Measurements from ENCODE around the gene FEM1A. TPM values are rescaled to one million over a fixed set of nuclear protein-coding genes. Genes with fewer than 3 reads are reported as not detected.

Gene FEM1A
- total and polyA plus RNA-seq, 2 donors (not counting 3 experiments of a cell fraction or from before 2014, with no cell fraction given), result 5.1 to 11.4 TPM

DNA sequence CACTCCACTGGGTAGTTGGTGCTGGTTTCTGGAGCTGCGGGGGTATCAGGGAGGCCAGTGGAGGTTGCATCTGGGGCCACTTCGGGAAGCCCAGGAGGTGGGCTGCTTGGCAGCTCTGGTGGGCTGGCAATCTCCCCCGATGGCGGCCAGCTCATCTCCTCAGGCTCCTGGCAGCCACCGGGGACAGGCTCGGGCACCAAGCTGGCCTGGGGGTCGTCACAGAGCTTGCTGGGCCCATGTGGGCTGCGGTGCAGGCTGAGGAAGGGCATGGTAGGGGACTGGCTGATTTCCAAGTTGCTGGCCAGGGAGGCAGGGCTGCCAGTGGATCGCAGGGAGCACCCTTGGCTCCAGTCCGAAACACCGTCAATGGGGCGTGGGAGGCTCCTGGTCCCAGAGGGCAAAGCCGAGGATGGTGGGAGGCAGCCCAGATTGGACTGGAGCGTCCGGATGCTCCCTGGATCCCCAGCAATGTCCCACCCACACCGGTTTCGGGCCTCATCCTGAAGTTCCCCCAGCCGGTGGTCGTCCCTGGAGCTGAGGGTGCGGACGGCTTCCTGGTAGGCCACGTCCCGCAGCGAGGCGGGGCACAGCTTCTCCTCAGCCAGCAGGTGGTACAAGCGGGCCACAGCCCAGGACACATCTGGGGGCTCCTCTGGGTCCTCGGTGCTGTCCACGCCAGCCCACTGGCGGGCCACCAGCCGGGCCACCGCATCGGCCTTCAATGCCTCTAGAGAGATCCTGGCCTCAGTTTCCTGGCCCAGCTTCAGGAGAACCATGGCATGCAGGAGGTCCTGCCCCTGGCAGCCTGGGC, 26.1 kb downstream of the FEM1A start:
- ChIA-PET CTCF (interaction anchor here (1.0 to 3.6 kb wide), 5 partner anchors 13 to 34 kb away, joined by 3 to 20 read pairs (median 4); partner anchors contain the start of gene TICAM1), POLR2A (no interaction called here)
- TSS peak; percentile 10 for BruUV-seq (replicated peaks)
- H3K9me1 ChIP-seq (replicated peaks; ENCODE audit: control insufficient read depth, extremely low read depth, insufficient read depth, low read length), result no peaks in the 10 kb centered on the region
- intact Hi-C loops (cut with micrococcal nuclease) (no loop called here), dilution Hi-C loops (cut with MboI; ENCODE audit: extremely low pct_ligation_motif_present, low sequenced_read_pairs) (no loop called here)
- TF ChIP-seq JUN (IDR thresholded peaks at IDR 0.05; ENCODE audit: borderline replicate concordance, insufficient read depth, insufficient read length, low read depth), result no peak
- TF ChIP-seq EZH2 (IDR thresholded peaks at IDR 0.05; ENCODE audit: borderline replicate concordance, low read depth, low read length, severe bottlenecking), result no peak
- TF ChIP-seq POLR2AphosphoS5 (IDR thresholded peaks at IDR 0.05; ENCODE audit: insufficient read depth, low read depth, low read length), result no peak
- TF ChIP-seq, protein P1, sequence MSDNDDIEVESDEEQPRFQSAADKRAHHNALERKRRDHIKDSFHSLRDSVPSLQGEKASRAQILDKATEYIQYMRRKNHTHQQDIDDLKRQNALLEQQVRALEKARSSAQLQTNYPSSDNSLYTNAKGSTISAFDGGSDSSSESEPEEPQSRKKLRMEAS (IDR thresholded peaks at IDR 0.05; ENCODE audit: insufficient read depth, insufficient read length), result no peak
- no peak for TF ChIP-seq POLR2A (IDR thresholded peaks at IDR 0.05; ENCODE audit: low read depth, low read length)
- TF ChIP-seq, protein P2, sequence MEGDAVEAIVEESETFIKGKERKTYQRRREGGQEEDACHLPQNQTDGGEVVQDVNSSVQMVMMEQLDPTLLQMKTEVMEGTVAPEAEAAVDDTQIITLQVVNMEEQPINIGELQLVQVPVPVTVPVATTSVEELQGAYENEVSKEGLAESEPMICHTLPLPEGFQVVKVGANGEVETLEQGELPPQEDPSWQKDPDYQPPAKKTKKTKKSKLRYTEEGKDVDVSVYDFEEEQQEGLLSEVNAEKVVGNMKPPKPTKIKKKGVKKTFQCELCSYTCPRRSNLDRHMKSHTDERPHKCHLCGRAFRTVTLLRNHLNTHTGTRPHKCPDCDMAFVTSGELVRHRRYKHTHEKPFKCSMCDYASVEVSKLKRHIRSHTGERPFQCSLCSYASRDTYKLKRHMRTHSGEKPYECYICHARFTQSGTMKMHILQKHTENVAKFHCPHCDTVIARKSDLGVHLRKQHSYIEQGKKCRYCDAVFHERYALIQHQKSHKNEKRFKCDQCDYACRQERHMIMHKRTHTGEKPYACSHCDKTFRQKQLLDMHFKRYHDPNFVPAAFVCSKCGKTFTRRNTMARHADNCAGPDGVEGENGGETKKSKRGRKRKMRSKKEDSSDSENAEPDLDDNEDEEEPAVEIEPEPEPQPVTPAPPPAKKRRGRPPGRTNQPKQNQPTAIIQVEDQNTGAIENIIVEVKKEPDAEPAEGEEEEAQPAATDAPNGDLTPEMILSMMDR (IDR thresholded peaks at IDR 0.05; ENCODE audit: extremely low read depth in 1 of 2, insufficient read depth in 1 of 2, low read depth in 1 of 2, low read length in 2 of 2), result no peak
- TF ChIP-seq GATA2 (IDR thresholded peaks at IDR 0.05; ENCODE audit: insufficient read depth, insufficient read length, low read depth, low read length), result no peak
- TF ChIP-seq MYC (IDR thresholded peaks at IDR 0.05; ENCODE audit: low read depth, low read length), result no peak
- TF ChIP-seq FOS (IDR thresholded peaks at IDR 0.05; ENCODE audit: borderline replicate concordance, insufficient read depth, low read length), result no peak
- no peaks in the 10 kb centered on the region for H3K27me3 ChIP-seq (ENCODE audit: control insufficient read depth in 2 of 2, insufficient read depth in 2 of 2, low read length in 2 of 2)
- peaks cover 5% of the 10 kb centered on the region for H3K4me1 ChIP-seq (ENCODE audit: control insufficient read depth, extremely low read depth, insufficient read depth, low read length)
- H3K27ac ChIP-seq (ENCODE audit: insufficient read depth, low read depth, low read length), result no peak overlapping the region
- no peak overlapping the region for H3K4me2 ChIP-seq (ENCODE audit: insufficient read depth, low read length)
- H3K36me3 ChIP-seq (ENCODE audit: control insufficient read depth in 2 of 2, extremely low read depth in 1 of 2, insufficient read depth in 2 of 2, low read length in 2 of 2), result peaks cover 0 to 13% of the 10 kb centered on the region in 2 experiments
- no peaks in the 10 kb centered on the region for H4K20me1 ChIP-seq (replicated peaks; ENCODE audit: control insufficient read depth, extremely low read depth, insufficient read depth, low read length)
- H3K9ac ChIP-seq (replicated peaks; ENCODE audit: extremely low read depth, insufficient read depth, low read length), result no peak overlapping the region
- no peak overlapping the region for H3K4me3 ChIP-seq (replicated peaks in 1 of 3; ENCODE audit: insufficient read depth in 1 of 3, low read depth in 1 of 3, low read length in 3 of 3)
- peaks cover 1% of the 10 kb centered on the region for H3K79me2 ChIP-seq (ENCODE audit: control insufficient read depth, insufficient read depth, low read length)
- DNase-seq (ENCODE audit: low read depth, low spot score), result no peak
- no peak overlapping the region for H2AFZ ChIP-seq (ENCODE audit: low read depth, low read length)
- no peak for FAIRE-seq
- H3K9me3 ChIP-seq (replicated peaks; ENCODE audit: control insufficient read depth, insufficient read depth, low read length), result no peaks in the 10 kb centered on the region

All from endothelial cell of umbilical vein (primary cell).